Measurements from ENCODE around the gene CD2. TPM values are rescaled to one million over a fixed set of nuclear protein-coding genes. Genes with fewer than 3 reads are reported as not detected.

CD2 gene
- total RNA-seq, 1 donor from 2014 or later, result not detected

GRCh38 chr1:116805398-116805797 lies 51.2 kb downstream of the CD2 start:
- H3K4me1 ChIP-seq, result no peaks in the 10 kb centered on the region
- no peaks in the 10 kb centered on the region for H3K9me3 ChIP-seq
- H3K27me3 ChIP-seq, result no peaks in the 10 kb centered on the region
- TF ChIP-seq CTCF (IDR thresholded peaks at IDR 0.05), result no peak
- DNase-seq (ENCODE audit: low spot score in 2 of 2), result no peak
- no peak overlapping the region for H3K27ac ChIP-seq
- intact Hi-C loops (cut with DNase I), result no loop called here
- H3K36me3 ChIP-seq, result no peaks in the 10 kb centered on the region
- H3K4me3 ChIP-seq, result no peak overlapping the region

DNA sequence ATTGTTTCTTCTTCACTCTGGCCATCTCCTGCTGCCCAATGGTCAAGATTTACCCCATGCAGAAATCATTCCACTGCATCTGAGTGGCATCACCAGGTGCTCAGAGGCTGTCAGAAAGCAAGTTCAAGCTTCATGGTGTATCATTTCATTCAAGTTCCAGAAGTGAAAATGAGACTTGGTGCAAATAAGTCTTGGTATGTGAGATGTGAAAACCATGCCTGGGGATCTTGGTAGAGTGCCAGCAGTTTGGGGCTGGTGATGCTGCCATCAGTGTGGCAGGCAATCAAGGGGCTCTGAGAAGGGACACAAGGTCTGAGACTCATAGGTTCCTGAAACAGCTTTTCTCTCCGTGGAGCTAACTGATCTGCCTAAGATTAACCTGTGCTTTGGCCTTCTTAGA lies 52.0 kb downstream of the CD2 start:
- TF ChIP-seq CTCF (IDR thresholded peaks at IDR 0.05), result no peak
- intact Hi-C loops (cut with DNase I), result no loop called here
- H3K27me3 ChIP-seq, result no peaks in the 10 kb centered on the region
- H3K4me3 ChIP-seq, result no peak overlapping the region
- H3K9me3 ChIP-seq, result no peaks in the 10 kb centered on the region
- no peaks in the 10 kb centered on the region for H3K4me1 ChIP-seq
- no peak for DNase-seq (ENCODE audit: low spot score in 2 of 2)
- no peak overlapping the region for H3K27ac ChIP-seq
- H3K36me3 ChIP-seq, result no peaks in the 10 kb centered on the region

GRCh38 chr1:116806671-116807070 lies 52.4 kb downstream of the CD2 start:
- Histone ChIP-seq H3K4me1 (no peaks in the 10 kb centered on the region), H3K36me3 (no peaks in the 10 kb centered on the region), H3K27me3 (no peaks in the 10 kb centered on the region), H3K4me3 (no peak overlapping the region), H3K9me3 (no peaks in the 10 kb centered on the region), H3K27ac (no peak overlapping the region)
- DNase-seq (ENCODE audit: low spot score in 2 of 2), result no peak
- TF ChIP-seq CTCF (IDR thresholded peaks at IDR 0.05), result no peak
- intact Hi-C loops (cut with DNase I), result no loop called here

DNA sequence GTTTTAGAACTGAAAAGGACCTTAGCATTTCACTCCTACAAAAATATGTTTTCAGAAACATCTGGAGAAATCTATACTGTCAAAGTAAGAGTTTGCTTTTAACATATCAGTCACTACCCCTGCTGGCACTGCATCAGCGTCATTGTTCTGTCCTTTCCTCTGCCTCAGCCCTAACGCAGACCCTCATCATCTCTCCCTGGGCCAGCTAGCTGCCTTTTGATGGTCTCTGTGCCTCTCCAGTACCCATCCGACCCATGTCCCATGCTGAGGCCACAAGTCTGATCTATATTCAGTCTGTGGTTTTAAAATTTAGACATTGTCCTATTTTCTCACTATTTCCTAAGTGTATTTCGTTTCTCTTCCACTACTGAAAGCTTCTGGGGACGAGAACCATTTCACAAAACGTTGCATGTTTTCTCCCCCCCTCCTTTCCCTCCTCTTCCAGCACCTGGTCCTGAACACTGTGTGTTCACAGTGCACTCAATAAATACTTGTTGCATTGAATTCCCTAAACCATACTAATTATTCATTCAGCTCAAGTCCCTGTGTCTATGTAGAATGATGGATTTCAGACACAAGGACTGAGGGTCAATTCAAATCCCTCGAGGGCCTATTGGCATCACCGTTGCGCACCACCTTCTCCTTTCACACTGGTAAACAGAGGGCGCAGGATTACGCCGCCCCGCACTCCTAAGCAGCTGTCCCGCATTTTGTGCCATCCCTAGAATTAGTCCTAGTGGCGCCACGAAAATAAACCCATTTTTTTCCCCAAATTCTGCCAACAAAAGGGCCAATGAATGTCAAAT lies 53.4 kb downstream of the CD2 start:
- intact Hi-C loops (cut with DNase I), result no loop called here
- H3K9me3 ChIP-seq, result no peaks in the 10 kb centered on the region
- no peak for DNase-seq (ENCODE audit: low spot score in 2 of 2)
- H3K4me1 ChIP-seq, result no peaks in the 10 kb centered on the region
- no peak for TF ChIP-seq CTCF (IDR thresholded peaks at IDR 0.05)
- H3K27ac ChIP-seq, result no peak overlapping the region
- H3K36me3 ChIP-seq, result no peaks in the 10 kb centered on the region
- H3K4me3 ChIP-seq, result no peak overlapping the region
- H3K27me3 ChIP-seq, result no peaks in the 10 kb centered on the region

DNA sequence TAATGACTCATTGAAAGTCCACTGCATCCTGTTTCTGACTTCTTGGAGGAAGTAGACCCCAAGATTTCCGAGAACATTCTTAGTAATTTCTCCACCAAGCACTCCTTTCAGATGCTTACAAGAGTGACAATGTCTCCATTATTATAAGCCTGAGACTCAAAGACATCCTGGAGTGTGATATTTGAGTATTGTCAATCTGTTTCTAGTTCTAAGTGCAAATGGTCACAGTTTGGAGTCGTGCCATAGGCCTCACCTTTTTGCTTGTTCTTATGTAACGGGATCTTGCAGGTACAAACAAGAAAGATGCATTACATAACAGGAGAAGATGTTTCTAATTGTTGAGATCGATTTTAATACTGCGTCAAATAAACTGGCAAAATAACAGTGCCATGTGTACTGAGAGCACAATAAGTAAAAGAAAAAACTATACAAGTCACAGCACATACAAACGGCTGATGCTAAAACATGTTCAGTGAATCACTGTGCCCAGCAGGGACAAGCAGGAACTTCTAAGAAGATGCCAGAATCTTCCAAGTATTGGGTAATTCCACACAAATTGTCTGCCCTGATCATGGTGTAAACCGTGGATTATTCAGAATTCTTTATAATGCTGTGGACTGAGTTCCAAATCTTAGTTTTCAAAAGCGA lies 54.1 kb downstream of the CD2 start:
- intact Hi-C loops (cut with DNase I), result no loop called here
- no peak for TF ChIP-seq CTCF (IDR thresholded peaks at IDR 0.05)

More for the DNA sequence above, 54.1 kb downstream of the CD2 start:
- Histone ChIP-seq H3K27me3 (no peaks in the 10 kb centered on the region), H3K27ac (no peak overlapping the region), H3K9me3 (no peaks in the 10 kb centered on the region), H3K4me3 (no peak overlapping the region), H3K4me1 (no peaks in the 10 kb centered on the region), H3K36me3 (no peaks in the 10 kb centered on the region)
- no peak for DNase-seq (ENCODE audit: low spot score in 2 of 2)
